Measurements from ENCODE around the gene THBS2.
"Not testable (repeated sequence)": the region's sequence is repeated elsewhere in the genome, so short reads cannot be mapped to it uniquely, and the experiment has no call there.

THBS2 gene

GRCh38 chr6:169271877-169272216 is 18.2 kb upstream of the THBS2 start:
- no peak for DNase-seq (ENCODE audit: low spot score)

DNA sequence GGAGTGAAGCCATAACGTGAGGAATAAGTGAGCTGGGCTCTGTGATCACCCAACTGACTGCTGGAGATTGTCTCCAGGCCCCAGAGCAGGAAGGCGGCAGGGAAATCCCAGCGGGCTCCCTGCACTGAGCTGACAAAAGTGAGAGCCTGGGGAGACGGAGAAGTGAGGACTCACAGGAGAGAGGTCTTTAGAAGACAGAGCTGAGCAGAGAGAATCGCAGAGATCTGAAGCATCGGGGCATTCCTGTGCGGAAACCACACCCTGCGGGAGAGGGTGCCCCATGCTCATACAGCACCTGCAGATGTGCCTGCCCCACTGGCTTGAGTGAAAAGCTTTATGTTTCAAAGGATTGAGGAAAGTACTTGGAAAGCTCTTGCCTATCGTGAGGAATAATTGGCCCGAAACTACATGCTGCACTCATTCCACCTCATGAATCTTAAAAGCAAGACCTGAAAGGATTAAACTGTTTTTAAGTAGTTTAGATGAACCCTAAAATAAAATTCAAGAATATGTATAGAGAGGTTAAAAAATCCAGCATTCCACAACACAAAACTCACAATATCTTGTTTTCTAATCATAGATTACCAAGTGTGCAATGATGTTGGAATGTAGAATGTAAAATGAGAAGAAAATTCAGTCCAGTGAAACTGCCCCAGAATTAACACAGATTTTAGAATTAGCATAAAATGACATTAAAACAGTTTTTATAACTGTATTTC is 17.7 kb upstream of the THBS2 start:
- no peak for DNase-seq (ENCODE audit: low spot score)

- DNase-seq (ENCODE audit: low spot score): not testable (repeated sequence)
Measured at GRCh38 chr6:169270077-169270380, 16.4 kb upstream of the THBS2 start.

DNA sequence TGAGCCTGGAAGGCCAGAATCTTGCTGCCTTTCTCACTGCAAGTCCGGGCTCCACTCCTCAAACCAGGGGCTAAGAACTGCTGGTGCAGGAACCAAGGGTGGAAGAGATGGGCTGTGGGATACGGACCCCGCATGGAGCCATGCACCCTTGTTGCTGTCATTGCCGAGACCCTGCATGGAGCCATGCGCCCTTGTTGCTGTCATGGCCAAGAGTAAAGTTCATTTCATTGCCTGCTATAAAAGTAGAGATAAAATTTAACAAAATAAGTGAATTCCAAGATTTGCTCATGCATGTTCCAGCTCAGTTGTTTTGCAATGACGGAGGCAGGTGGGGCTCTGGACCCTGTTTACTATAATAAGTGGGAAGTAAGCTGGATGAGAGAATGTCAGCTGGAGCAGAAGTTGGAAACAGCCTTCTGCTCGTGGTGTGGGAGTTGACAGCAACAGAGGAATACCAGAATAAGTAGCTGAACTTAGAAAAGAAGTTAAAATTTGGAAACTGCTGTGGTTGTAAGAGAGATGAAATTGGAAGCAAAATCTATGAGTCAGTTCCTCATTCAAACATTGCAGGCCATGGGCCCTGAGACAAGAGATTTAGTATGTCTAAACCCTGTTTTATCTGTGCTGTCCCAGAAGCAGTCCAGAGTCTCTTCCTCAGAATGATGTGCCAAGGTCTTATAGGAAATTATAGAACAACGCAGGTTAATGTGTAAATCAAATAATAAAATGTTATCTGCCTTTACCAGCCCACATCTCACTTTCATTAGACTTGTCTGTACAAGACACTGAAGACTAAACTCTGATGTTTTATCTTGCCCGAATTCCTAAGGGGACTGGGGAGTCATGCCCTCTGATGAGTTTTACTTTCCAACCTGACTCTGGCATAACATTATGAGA is 15.8 kb upstream of the THBS2 start:
- DNase-seq (ENCODE audit: low spot score): no peak

GRCh38 chr6:169268276-169268675 is 14.6 kb upstream of the THBS2 start:
- DNase-seq (ENCODE audit: low spot score): no peak

DNA sequence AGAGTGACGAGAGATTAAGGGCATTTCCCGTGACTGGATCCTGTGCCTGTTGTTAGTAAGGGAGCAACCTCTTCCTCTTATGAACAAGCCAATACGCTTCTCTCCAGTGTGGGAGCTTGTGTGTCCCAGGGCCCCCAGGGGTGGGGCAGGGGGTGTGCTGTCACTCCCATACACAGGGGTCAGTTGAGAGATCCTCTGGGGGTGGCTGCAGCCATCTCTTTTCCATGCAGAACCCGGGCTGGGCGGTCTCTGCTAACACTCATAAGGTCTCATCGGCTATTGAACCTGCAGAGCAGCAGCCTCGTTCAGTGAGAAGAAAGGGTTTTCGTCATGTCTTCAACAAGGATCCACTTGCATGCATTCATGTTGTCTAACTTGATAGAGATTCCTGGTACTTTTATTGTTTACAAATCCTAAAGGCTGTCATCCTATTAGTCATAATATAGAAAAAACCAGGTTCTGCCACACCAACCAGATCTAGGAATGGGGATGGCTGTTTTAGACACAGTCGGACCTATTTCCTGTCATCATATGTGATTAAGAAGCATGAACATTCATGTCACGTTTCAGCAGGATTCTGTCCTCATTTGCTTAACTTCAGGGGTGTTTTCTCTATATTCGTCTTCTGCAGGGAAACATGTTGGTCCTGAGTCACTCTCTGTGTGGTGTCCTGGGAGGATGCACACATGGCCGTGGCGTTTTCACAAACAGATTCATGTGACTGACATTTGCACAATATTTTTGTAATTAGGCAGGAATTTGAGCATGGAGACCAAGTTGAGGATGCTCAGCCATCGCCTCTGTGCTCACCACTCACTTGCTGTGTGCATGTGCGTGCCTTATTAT is 13.3 kb upstream of the THBS2 start:
- no peak for DNase-seq (ENCODE audit: low spot score)

DNA sequence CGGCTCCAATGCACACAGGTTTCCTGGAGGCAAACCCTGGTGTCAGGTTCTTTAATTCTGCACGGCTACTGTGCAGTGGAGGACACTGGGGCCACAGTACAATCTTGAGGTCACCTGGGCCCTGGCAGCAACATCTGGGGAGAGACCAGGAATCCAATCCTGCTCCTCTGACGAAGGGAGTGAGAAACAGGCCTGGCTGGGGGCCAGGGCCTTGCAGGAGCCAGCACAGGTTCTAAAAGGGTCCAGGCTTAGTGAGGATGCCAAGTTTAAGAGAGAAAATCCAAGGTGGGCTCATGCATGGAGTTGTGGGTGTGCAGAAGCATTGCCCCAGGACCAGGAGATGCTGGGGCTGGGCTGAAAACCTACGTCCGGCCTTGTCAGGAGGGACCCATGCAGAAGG is 12.6 kb upstream of the THBS2 start:
- DNase-seq (ENCODE audit: low spot score): no peak

- DNase-seq (ENCODE audit: low spot score): no peak
Measured at GRCh38 chr6:169265486-169266131, 12.0 kb upstream of the THBS2 start.

DNA sequence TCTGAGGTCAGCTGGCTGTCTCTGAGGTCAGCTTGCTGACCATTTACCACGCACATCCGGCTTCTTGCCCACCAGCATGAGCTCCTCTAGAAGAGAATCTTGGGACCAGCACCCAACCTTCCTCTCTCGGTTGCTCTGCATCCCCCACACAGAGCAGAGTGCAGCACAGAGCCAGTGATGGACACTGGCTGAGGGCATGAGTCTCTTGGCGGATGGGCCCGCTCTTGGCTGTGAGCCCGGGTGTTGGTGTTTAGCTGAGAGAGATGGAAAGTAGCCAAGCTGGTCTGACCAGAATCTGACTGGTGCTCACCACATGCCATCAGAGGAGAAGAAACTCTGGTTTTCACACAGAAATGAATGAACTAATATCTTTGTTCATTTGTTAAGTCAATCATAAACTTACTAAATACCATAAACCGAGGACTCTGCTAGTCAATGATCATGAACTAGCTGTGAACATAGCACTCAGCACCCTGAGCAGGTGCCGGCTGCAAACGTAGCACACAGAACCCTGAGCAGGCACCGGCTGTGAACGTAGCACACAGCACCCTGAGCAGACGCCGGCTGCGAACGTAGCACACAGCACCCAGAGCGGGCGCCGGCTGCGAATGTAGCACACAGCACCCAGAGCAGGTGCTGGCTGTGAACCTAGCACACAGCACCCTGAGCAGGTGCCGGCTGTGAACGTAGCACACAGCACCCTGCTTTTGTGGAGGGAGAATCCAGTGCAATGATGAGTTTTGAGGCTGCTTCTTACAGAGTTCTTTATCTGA is 10.4 kb upstream of the THBS2 start:
- no peak for DNase-seq (ENCODE audit: low spot score)

DNA sequence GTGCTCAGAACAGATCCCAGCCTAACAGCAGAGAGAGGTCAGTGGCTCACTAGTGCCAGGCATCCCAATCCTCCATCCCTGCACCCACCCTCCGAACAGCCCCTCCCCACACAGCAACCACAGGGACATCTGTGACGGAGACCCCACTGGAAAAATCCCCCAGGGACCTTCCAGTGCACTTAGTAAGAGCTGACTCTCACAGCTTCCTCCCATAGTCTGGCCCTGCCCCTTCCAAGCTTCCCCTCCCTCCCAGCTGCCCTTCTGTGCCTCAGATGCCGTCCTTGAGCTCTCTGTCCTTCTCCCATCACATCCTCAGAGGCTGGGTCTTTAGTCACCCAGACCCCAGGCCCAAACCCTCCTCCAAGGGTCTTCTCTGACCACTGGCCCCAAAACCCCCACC is 9.7 kb upstream of the THBS2 start:
- no peak for DNase-seq (ENCODE audit: low spot score)

DNA sequence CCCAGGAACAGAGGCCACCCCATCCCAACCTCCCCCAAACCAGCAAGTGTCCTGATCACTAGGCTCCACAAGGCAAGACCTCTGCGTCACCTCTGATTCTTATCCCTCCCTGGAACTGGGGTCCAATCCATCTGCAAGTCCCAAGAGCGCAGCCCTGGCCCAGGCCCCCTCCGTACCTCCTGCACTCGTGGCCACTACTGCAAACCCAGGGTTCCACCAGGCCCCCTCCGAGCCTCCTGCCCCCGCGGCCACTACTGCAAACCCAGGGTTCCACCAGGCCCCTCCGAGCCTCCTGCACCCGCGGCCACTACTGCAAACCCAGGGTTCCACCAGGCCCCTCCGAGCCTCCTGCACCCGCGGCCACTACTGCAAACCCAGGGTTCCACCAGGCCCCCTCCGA is 9.0 kb upstream of the THBS2 start:
- not testable (repeated sequence) for DNase-seq (ENCODE audit: low spot score)

GRCh38 chr6:169256518-169256917 is 2.9 kb upstream of the THBS2 start:
- no peak for DNase-seq (ENCODE audit: low spot score)

- no peak for DNase-seq (ENCODE audit: low spot score)
Measured at GRCh38 chr6:169256061-169256460, 2.4 kb upstream of the THBS2 start.

- no peak for DNase-seq (ENCODE audit: low spot score)
Measured at GRCh38 chr6:169255643-169256042, 2.0 kb upstream of the THBS2 start.

DNA sequence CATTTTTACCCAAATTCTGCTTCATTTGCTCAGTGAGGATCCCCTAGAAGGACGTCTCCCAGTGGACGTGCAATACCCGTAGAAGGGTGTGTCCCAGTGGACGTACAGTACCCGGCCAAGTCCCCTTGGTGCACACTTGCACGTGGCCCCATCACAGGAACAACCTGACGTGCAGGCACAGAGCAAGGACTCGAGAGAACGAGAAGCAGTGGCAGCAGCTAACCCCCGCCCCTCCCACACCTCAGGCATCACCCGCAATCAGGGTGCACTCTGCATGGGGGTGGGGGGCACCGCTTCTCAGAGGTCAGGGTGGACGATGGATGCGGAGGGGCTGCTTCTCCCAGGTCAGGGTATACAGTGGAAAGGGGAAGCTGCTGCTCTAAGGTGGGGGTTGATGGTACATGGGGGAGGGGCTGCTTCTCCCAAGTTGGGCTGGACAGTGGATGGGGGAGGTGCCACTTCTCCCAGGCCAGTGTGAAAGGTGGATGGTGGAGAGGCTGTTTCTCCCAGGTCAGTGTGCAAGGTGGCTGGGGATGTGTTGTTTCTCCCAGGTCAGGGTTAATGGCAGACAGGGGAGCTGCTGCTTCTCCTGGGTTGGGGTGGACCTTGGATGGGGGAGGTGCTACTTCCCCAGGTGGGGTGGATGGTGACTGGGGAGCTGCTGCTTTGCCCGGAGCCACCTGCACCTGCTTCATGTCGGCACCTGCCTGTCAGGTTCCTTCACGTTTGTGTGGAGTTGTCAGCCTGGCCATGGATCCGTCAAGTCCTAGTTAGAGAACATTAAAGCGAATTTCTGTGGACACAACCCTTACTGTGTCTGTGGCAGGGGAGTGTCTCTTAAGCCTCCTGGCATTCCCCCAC is 1.0 kb upstream of the THBS2 start:
- DNase-seq (ENCODE audit: low spot score): no peak

DNA sequence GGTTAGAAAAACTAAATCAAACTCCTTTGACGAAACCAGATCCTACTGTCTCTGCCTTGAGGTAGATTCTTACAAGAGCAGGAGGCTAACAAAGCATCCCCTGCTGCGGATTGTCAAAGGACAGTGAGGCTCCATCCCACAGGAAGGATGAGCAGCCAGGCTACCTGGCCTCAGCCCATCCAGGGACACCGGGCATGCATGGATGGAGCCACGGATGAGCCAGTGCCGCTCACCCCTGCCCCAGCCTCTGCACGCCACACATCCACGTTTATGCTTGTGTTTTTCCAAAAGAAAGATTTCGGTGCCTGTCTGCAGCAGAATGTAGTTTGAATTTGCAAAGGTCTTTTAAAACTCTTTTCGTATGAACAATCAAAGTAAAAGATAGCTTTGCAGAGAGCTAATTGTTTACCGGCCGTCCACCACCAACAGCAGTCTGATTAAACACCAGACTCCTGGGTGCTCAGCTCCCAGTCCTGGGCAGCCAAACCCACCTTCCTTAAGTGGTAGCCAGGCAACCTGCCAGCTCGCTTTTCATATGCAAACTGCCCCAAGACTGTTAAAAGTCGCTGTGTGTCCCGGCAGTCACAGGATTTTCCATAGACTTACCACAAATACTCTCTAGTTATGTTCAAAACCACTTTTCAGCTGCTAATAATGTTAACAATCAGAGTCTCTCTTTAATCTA is 999 bp downstream of the THBS2 start:
- no peak for DNase-seq (ENCODE audit: low spot score)

- DNase-seq (ENCODE audit: low spot score): no peak
Measured at GRCh38 chr6:169251822-169252504, 1.7 kb downstream of the THBS2 start.

DNA sequence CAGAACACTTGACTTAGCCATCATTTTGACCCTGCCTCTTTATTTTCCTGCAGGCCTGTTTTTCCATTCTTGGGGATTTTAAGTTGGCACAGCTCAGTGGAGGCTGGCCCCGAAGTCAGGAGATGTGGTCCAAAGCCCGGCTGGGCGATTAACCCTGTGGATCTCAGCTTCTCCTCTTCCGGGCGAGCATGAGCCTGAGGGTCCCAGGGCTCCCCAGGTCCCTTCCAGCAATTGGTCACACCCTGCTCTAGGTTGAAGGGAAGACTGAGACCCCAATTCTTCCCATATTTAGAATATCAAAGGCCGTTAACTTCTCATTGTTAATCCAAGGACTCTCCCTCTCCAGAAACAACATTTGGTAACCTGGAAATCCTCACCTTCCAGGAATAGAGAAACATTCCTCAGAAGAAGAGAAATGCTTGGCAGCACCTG is 2.3 kb downstream of the THBS2 start:
- no peak for DNase-seq (ENCODE audit: low spot score)

DNA sequence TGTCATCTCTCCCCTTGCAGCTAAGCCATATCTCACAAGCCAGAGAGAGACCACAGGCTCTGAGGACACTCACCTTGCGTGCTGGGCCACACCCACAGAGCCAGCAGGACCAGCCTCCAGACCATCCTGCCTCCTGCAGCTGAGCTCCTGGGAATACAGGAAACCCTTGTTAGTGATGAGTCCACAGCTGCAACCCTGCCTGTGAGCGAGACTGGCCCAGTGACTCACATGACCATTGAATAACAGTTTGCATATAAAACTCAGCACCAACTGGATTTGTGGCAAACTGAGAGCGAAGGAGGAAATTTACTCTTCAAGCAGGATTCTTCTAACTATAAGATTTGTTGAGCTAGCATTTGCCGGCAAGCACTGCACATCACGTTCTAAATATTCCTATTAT is 3.0 kb downstream of the THBS2 start:
- DNase-seq (ENCODE audit: low spot score): no peak

Measured in hematopoietic multipotent progenitor cell treated with erythropoietin and hydrocortisone succinate and interleukin-3 and kit ligand, for 15 days (in vitro differentiated cells).